Stimulated activated CD8-positive, alpha-beta memory T cell treated with anti-CD3 and anti-CD28 coated beads, Interleukin-12 subunit alpha, Interleukin-12 subunit beta, amount 100 ng/mL, for 1 hour (primary cell): ENCODE results near the gene AMOTL2.

Experiments
- DNase-seq: peaks from one replicate; pipeline ENCODE4 v3.0.0-alpha.2; 2020; ENCODE audit warnings: low read depth

AMOTL2 gene

DNA sequence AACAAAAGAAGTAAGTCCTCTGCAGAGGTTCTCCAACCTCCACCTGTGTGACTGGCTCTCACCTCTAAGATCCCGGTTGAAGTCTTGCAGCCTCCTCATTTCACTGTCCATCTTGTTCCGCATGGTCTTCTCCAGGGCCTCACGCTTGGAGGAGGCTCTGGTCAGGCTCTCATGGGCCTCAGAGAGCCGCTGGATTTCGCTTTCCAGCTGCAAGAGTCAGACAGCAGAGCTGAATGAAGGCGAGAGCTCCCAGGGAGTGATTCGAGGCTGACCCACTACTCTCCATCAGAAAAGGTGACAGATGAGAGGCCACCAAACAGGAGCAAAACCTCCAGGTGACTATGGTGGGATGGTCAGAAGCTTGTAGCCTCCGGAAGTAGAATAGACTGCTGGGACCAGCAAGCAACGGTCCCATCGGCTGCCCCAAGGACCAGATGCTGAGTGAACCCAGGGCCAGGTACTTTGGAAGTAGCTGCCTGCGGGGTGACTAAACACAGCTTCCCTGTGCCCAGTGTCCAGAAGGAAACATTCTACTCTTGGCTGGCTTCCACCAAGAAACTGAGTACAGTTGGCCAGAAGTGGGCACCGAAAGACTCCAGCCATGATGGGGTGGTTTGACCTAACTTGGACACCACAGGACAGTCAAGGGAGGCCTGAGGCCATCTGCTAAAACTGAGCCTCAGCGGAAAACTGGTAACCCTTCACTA lies 7.9 kb downstream of the AMOTL2 start:
- DNase-seq: no peak

- DNase-seq: no peak
Measured at GRCh38 chr3:134365766-134366065, 8.5 kb downstream of the AMOTL2 start.

GRCh38 chr3:134364936-134365765 lies 9.1 kb downstream of the AMOTL2 start:
- no peak for DNase-seq

GRCh38 chr3:134364061-134364935 lies 9.9 kb downstream of the AMOTL2 start:
- no peak for DNase-seq

DNA sequence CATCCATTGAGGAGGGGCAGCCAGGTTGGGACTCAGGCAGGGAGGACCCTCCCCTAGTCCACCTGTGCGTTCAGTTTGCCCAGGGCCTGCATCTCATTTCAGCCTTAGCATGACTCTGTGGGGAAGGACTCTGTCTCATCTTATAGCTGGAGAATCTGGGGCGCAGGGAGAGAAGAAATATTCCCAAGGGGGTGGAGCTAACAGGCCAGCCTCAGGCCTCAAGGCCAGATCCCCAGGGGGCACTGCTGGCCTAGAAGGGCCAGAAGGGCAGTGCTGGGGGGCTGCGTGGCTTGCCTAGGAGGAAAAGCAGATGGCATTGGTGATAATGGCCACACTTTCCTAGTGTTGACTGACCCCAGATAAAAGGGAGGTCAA lies 10.9 kb downstream of the AMOTL2 start:
- DNase-seq: no peak

DNA sequence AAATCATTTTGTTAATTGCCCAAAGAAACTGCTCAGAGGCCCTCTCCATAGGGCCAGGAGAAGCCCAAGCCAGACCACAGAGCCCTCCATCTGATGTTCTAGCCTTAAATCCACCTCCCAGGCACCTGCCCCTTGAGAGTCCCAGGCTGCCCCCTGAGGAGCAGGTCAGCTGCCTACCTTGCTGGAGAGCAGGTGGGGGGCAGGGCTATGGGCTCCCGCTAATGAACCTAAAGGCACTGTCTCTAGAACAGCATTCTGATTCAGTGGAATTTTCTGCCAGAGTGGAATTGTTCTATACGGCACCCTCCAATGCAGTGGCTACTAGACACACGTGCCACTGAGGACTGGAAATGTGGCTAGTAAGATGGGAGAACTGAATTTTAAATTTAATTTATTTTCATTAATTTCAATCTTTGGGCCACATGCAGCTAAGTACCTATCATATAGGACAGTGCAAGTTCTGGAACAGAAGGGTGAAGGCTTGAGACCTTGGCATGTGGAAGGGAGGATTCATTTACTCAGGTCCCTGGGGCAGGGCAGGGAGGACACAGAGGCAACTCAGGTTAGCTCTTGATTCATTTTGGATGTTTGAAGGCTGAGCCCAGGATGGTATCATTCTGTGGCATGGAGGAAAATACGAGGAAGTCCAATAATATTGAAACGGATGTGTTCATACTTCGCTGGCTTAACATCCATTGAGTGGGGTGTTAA lies 11.4 kb downstream of the AMOTL2 start:
- DNase-seq: no peak

DNA sequence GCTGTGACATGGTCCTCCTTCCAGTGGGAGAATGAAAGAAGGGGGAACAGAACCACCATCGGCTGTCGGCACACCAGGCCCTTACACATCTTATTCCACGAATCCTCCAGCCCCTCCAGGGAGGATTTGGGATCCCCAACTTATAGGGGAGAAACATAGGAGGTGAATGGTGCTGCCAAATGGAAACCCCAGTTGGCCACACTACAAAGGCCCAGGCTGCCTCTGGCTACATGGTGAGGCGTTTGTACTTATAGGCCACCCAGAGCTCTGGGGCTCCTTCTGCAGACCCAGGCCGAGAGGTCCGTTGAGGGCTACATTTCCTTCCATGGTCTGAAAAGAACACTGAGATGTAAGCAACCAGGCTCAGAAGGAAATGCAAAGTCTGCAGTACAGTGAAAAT lies 12.0 kb downstream of the AMOTL2 start:
- no peak for DNase-seq

- no peak for DNase-seq
Measured at GRCh38 chr3:134361162-134361835, 12.9 kb downstream of the AMOTL2 start.

DNA sequence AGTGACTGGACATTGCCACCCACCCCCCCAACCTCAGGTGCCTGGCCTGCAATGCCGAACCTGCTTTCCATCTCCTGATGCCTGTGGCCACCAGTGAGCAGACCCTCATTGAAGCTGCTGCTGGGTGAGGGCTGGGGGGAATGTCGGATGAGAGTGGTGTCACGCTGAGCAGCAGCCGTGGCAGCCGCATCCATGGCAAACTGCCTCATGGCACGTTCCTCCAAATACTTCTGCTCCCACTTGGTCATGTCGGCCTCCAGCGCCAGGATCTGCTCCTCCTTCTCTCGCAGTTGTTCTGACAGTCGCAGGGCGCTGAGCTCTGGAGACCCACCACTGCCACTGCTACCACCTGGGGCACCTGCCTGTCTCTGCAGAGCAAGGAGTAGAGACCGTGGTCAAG lies 14.2 kb downstream of the AMOTL2 start:
- no peak for DNase-seq

DNA sequence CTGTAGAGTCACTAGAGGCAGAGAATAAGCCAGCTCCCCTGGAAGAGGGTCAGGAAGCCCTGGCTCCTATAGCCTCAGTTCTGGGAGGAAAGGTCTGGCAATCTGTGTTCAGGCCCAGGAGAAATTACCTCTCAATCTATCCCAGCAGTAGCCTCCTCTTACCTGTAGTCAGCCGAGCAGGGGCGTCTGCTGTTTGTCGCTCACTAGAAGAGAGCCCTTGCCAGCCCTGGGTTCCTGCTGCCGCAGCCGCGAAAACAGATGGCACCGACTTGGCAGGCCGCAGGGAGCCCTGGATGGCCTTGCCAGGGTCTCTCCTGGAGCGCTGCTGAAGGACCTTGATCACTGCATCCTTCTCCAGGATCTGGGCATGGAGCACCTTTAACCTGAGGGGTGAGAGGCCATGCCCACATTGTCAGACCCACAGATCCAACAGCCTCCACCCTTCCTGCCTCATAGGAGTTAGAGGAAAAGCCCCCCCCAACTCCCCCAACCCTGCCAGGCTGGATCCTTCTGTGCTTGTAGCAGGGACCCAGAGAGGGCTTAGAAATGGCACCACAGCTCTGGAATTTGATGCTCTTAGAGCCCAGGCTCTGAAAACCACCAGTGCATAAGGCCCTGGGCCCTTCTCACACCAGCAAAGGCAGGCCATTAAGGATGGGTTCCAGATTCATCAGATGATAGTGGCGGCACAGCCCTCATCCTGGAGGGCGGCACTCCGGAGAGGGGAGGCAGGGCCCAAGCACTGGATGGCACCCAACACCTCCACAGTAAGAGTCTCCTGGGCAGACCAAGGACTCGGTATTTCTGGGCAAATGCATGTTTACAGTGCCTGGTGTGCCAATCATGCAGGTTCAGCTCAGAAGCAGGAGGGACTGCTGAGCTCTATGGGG lies 14.9 kb downstream of the AMOTL2 start:
- DNase-seq: no peak

DNA sequence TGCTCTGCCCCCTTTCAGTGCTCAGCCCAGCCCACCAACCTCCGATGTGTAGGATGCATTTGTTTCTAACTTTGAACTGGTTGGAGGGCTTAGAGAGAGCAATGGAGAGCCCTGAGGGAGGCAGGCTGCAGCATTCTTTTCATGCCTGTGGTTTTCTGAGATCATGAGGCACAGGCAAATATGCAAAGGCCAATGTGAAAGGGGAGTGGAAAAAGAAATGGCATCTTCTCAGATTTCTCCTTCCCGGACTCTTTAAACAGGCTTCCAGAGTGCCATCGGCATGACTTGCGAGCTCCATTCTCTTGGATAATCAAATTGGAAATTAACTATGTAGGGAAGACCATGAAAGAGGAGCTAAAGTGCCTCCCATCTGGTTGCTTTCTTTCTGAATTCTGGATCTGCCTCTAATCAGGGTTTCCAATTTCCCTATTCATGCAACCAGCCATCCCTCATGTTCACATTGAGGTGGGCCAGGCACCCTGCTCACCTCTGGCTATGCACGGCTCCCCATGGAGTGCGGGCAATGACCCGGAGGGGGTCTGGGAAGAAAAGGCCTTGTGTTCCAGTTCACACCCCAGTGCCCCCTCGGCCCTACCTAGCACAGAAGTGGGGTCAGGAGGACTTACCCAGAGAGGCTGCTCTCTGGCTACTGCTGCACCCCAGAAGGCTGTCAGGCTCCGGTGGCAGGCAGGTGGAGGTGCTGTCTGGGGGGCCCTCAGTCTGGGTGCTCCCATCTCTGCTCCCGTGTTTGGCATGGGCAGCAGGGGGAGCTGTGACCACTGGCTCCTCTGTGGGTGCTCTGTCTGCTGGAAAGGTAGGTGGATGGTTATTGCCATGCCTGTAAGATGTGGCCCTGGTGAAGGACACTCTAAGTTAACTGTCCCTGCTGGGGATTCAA lies 16.1 kb downstream of the AMOTL2 start:
- DNase-seq: no peak

GRCh38 chr3:134357261-134357913 lies 16.9 kb downstream of the AMOTL2 start:
- DNase-seq: no peak

- DNase-seq: no peak
Measured at GRCh38 chr3:134356411-134357040, 17.7 kb downstream of the AMOTL2 start.

GRCh38 chr3:134355416-134355815 lies 18.8 kb downstream of the AMOTL2 start:
- no peak for DNase-seq

- no peak for DNase-seq
Measured at GRCh38 chr3:134354612-134355251, 19.5 kb downstream of the AMOTL2 start.

- no peak for DNase-seq
Measured at GRCh38 chr3:134353831-134354611, 20.2 kb downstream of the AMOTL2 start.

- no peak for DNase-seq
Measured at GRCh38 chr3:134353171-134353825, 20.9 kb downstream of the AMOTL2 start.
